Erythroblast (primary cell): Measurements from ENCODE around the gene LEUTX.

Experiments used
- DNase-seq, 2 experiments: peaks; one replicate each; lab custom pipeline; 2025; lab: John Stamatoyannopoulos, UW
- GATA1 ChIP-seq: IDR thresholded peaks from 2 replicates; pipeline ENCODE4 v1.6.1; 2011; ENCODE audit warnings: low read depth, mild to moderate bottlenecking, control low read depth, low read length, moderate library complexity
- POLR2A ChIP-seq: IDR thresholded peaks from 2 replicates; pipeline ENCODE4 v1.6.1; 2011; ENCODE audit warnings: mild to moderate bottlenecking, low read length

Gene LEUTX

GRCh38 chr19:39833464-39834286 is 55.0 kb downstream of the LEUTX start, which contains the start of gene DYRK1B:
Gene DYRK1B, minus strand, starts transcription at chr19:39834162. Its CDS starts 2,295 bp downstream, at chr19:39831867.
- TF ChIP-seq GATA1 (no peak), POLR2A (peak; percentile 67)
- peak; percentile 97 to 98 for DNase-seq

GRCh38 chr19:39834287-39834841 is 55.7 kb downstream of the LEUTX start:
- TF ChIP-seq GATA1 (no peak), POLR2A (no peak)

More at GRCh38 chr19:39834287-39834841, 55.7 kb downstream of the LEUTX start:
- no peak for DNase-seq
